ENCODE data around the gene BMAL1. TPM values are rescaled to one million over a fixed set of nuclear protein-coding genes. Genes with fewer than 3 reads are reported as not detected.
A peak's percentile ranks its signal among the peaks of the same experiment; 100 is the strongest.
"Not testable (repeated sequence)": the region's sequence is repeated elsewhere in the genome, so short reads cannot be mapped to it uniquely, and the experiment has no call there.

The BMAL1 gene
- total RNA-seq, 1 donor from 2014 or later = 26.5 TPM

DNA sequence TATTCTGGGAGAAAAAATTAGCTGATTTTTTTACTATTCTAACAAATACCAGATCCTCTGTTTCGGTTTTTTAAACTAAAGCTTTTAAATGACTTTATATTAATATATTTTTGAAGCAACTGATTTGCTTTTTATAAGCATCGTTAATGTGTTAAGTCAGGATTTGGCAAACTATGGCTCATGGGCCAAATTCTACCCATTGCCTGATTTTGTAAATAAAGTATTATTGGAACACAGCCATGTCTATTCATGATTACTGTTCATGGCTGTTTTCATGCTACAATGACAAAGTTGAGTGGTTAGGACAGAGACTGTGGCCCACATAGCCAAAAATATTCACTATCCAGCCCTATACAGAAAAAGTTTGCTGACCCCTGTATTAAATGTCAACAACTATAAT, 155.8 kb downstream of the BMAL1 start:
- no peak overlapping the region for H3K4me3 ChIP-seq
- H3K4me3 Mint-ChIP-seq = no peak overlapping the region
- peak overlapping the region; percentile 29 for H3K4me2 ChIP-seq
- no peaks in the 10 kb centered on the region for H3K27me3 ChIP-seq
- no peaks in the 10 kb centered on the region for H3K36me3 ChIP-seq
- H3K27me3 Mint-ChIP-seq (ENCODE audit: insufficient read depth, low read depth) = no peaks in the 10 kb centered on the region
- H3K4me1 ChIP-seq = peaks cover 22% of the 10 kb centered on the region
- H3F3A ChIP-seq (ENCODE audit: low read depth) = peaks cover 26% of the 10 kb centered on the region
- peaks cover 6% of the 10 kb centered on the region for H3K4me1 Mint-ChIP-seq
- H3K9me3 Mint-ChIP-seq = peaks cover 12% of the 10 kb centered on the region
- H3K27ac ChIP-seq = peak overlapping the region; percentile 2
- no peak overlapping the region for H2AFZ ChIP-seq (replicated peaks)
- peaks cover 5% of the 10 kb centered on the region for H3K36me3 Mint-ChIP-seq
- H3K27ac Mint-ChIP-seq = no peak overlapping the region
- H3K9me3 ChIP-seq (ENCODE audit: low read depth) = peaks cover 2% of the 10 kb centered on the region
- no peak for DNase-seq (ENCODE audit: low spot score)
- TF ChIP-seq, protein P1, sequence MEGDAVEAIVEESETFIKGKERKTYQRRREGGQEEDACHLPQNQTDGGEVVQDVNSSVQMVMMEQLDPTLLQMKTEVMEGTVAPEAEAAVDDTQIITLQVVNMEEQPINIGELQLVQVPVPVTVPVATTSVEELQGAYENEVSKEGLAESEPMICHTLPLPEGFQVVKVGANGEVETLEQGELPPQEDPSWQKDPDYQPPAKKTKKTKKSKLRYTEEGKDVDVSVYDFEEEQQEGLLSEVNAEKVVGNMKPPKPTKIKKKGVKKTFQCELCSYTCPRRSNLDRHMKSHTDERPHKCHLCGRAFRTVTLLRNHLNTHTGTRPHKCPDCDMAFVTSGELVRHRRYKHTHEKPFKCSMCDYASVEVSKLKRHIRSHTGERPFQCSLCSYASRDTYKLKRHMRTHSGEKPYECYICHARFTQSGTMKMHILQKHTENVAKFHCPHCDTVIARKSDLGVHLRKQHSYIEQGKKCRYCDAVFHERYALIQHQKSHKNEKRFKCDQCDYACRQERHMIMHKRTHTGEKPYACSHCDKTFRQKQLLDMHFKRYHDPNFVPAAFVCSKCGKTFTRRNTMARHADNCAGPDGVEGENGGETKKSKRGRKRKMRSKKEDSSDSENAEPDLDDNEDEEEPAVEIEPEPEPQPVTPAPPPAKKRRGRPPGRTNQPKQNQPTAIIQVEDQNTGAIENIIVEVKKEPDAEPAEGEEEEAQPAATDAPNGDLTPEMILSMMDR (IDR thresholded peaks at IDR 0.05) = no peak
- TF ChIP-seq EZH2 (IDR thresholded peaks at IDR 0.05) (no peak), EZH2phosphoT487 (IDR thresholded peaks at IDR 0.05) (no peak)
- no peaks in the 10 kb centered on the region for H4K20me1 ChIP-seq (ENCODE audit: low read depth)
- no peak overlapping the region for H3K9ac ChIP-seq
- H3K79me2 ChIP-seq (ENCODE audit: low read depth) = peaks cover 30% of the 10 kb centered on the region

DNA sequence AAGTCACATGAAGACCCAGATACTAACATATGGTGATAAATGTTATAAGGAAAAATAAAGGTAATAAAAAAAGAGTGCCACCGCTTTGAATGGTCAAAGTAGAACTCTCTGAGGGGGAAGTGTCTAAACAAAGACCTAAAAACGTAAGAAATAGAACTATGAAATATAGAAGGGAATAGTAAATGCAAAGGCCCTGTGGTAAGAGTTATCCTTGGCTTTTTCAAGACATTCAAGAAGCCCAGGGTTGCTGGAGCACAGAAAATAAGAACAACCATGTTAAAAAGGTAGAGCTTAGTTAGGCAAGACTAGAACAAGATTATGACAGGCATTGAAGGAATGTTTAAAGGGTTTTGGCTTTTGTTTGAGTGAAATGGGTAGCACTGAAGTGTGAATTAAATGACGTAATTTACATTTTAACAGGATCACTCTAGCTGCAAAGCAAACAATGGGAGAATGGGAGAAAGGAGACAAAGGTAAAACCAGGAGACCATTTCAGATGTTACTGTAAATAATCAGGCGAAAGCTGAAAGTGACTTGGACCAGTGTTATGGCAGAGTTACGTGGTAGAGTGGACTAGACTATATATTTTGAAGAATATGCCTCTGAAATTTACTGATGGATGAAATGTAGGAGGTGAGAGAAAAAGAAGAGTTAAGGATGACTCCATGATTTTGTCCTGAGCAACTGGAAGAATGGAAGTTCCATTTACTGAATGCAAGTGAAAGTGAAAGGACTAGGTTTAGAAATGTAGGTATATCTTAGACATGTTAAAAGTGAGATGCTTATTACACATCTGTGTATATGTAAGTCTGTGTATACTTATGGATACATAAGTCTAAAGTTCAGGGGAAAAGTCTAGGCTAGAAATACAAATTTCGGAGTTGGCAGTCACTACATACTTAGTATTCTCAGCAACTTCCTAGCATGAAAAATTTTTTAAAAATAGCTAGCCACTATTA, 156.9 kb downstream of the BMAL1 start:
- DNase-seq (ENCODE audit: low spot score) = peak; percentile 41
- TF ChIP-seq, protein P1 (IDR thresholded peaks at IDR 0.05) = no peak
- no peak for TF ChIP-seq EZH2 (IDR thresholded peaks at IDR 0.05)
- no peak for TF ChIP-seq EZH2phosphoT487 (IDR thresholded peaks at IDR 0.05)
- peaks cover 7% of the 10 kb centered on the region for H3K4me1 Mint-ChIP-seq
- Histone ChIP-seq H3K9me3 (ENCODE audit: low read depth) (no peaks in the 10 kb centered on the region), H3F3A (ENCODE audit: low read depth) (peaks cover 26% of the 10 kb centered on the region), H3K36me3 (no peaks in the 10 kb centered on the region), H3K79me2 (ENCODE audit: low read depth) (peaks cover 24% of the 10 kb centered on the region), H2AFZ (replicated peaks) (no peak overlapping the region), H3K9ac (no peak overlapping the region), H3K4me3 (no peak overlapping the region), H3K4me1 (peaks cover 28% of the 10 kb centered on the region), H3K27me3 (no peaks in the 10 kb centered on the region), H3K27ac (peak overlapping the region; percentile 8), H3K4me2 (peak overlapping the region; percentile 10), H4K20me1 (ENCODE audit: low read depth) (no peaks in the 10 kb centered on the region)
- no peak overlapping the region for H3K4me3 Mint-ChIP-seq
- no peaks in the 10 kb centered on the region for H3K27me3 Mint-ChIP-seq (ENCODE audit: insufficient read depth, low read depth)
- H3K36me3 Mint-ChIP-seq = peaks cover 3% of the 10 kb centered on the region
- H3K27ac Mint-ChIP-seq = no peak overlapping the region
- H3K9me3 Mint-ChIP-seq = peaks cover 4% of the 10 kb centered on the region

DNA sequence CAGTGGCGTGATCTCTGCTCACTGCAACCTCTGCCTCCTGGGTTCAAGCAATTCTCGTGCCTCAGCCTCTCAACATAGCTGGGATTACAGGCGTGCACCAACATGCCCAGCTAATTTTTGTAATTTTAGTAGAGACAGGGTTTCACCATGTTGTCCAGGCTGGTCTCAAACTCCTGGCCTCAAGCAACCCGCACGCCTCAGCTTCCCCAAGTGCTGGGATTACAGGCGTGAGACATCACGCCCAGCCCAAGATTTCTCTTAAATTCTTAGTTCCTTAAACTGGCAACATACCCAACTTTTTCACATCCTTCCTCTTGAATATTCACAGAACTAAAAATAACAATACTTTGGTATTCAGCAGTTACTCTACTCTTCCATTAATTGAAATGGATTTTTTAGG, 159.2 kb downstream of the BMAL1 start:
- not testable (repeated sequence) for H3K9me3 Mint-ChIP-seq; H3K4me3 ChIP-seq; H3K4me3 Mint-ChIP-seq; H3K36me3 Mint-ChIP-seq; H3K27me3 ChIP-seq; H3K27ac Mint-ChIP-seq; H3K4me2 ChIP-seq; H3K9ac ChIP-seq; H3K36me3 ChIP-seq; H3K79me2 ChIP-seq (ENCODE audit: low read depth); H4K20me1 ChIP-seq (ENCODE audit: low read depth); DNase-seq (ENCODE audit: low spot score); H3K9me3 ChIP-seq (ENCODE audit: low read depth); H3K27me3 Mint-ChIP-seq (ENCODE audit: insufficient read depth, low read depth); H3K27ac ChIP-seq; H2AFZ ChIP-seq (replicated peaks)
- Histone ChIP-seq H3K4me1 (peaks cover 24% of the 10 kb centered on the region), H3F3A (ENCODE audit: low read depth) (peaks cover 26% of the 10 kb centered on the region)
- H3K4me1 Mint-ChIP-seq = peaks cover 17% of the 10 kb centered on the region

Other genes starting within 250 kb of the BMAL1 start
- gene BTBD10, start 185.4 kb downstream of the BMAL1 start, total RNA-seq (ENCODE audit: low replicate concordance) = 46.1 and 59.3 TPM in 2 replicates
- gene PTH, start 218.2 kb downstream of the BMAL1 start, total RNA-seq (ENCODE audit: low replicate concordance) = not detected in 2 replicates

All from neural progenitor cell (in vitro differentiated cells).